Measurements from ENCODE around the gene STEAP3. TPM values are rescaled to one million over a fixed set of nuclear protein-coding genes. Genes with fewer than 3 reads are reported as not detected.
"Not testable (repeated sequence)": the region's sequence is repeated elsewhere in the genome, so short reads cannot be mapped to it uniquely, and the experiment has no call there.

STEAP3 gene
- total RNA-seq, 2 experiments from 2014 or later = 0.19 TPM; not detected in 1

GRCh38 chr2:119261493-119262225 is 38.0 kb downstream of the STEAP3 start:
- H3K27me3 Mint-ChIP-seq = no peaks in the 10 kb centered on the region
- DNase-seq = no peak

DNA sequence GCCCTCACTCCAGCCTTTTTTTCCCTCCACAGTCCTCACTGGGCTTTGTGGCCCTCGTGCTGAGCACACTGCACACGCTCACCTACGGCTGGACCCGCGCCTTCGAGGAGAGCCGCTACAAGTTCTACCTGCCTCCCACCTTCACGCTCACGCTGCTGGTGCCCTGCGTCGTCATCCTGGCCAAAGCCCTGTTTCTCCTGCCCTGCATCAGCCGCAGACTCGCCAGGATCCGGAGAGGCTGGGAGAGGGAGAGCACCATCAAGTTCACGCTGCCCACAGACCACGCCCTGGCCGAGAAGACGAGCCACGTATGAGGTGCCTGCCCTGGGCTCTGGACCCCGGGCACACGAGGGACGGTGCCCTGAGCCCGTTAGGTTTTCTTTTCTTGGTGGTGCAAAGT is 39.4 kb downstream of the STEAP3 start:
- ATAC-seq (ENCODE audit: low read depth) = no peak
- peaks cover 5% of the 10 kb centered on the region for H3K27me3 Mint-ChIP-seq
- no peaks in the 10 kb centered on the region for H3K4me1 Mint-ChIP-seq
- no peak overlapping the region for H3K27ac Mint-ChIP-seq
- H3K4me3 Mint-ChIP-seq = no peak overlapping the region
- DNase-seq = no peak
- H3K36me3 Mint-ChIP-seq = no peaks in the 10 kb centered on the region
- H3K9me3 Mint-ChIP-seq = no peaks in the 10 kb centered on the region
- POLR2A ChIA-PET = no interaction called here

More at GRCh38 chr2:119261493-119262225, 38.0 kb downstream of the STEAP3 start:
- Mint-ChIP-seq H3K4me3 (no peak overlapping the region), H3K9me3 (no peaks in the 10 kb centered on the region), H3K4me1 (no peaks in the 10 kb centered on the region), H3K36me3 (no peaks in the 10 kb centered on the region), H3K27ac (no peak overlapping the region)
- POLR2A ChIA-PET = no interaction called here
- no peak for ATAC-seq (ENCODE audit: low read depth)

- no peaks in the 10 kb centered on the region for H3K36me3 Mint-ChIP-seq
These were observed 40.0 kb downstream of the STEAP3 start for GRCh38 chr2:119263656-119264055.

GRCh38 chr2:119264781-119265692 is 41.4 kb downstream of the STEAP3 start:
- no peaks in the 10 kb centered on the region for H3K4me1 Mint-ChIP-seq
- no peak overlapping the region for H3K4me3 Mint-ChIP-seq
- DNase-seq = peak; percentile 47
- ATAC-seq (ENCODE audit: low read depth) = peak; percentile 78
- peaks cover 10% of the 10 kb centered on the region for H3K27me3 Mint-ChIP-seq
- POLR2A ChIA-PET = no interaction called here
- H3K27ac Mint-ChIP-seq = no peak overlapping the region
- no peaks in the 10 kb centered on the region for H3K9me3 Mint-ChIP-seq
- H3K36me3 Mint-ChIP-seq = no peaks in the 10 kb centered on the region

More at GRCh38 chr2:119263656-119264055, 40.0 kb downstream of the STEAP3 start:
- Mint-ChIP-seq H3K27me3 (peaks cover 5% of the 10 kb centered on the region), H3K4me3 (no peak overlapping the region), H3K9me3 (no peaks in the 10 kb centered on the region), H3K27ac (no peak overlapping the region), H3K4me1 (no peaks in the 10 kb centered on the region)
- no peak for DNase-seq
- POLR2A ChIA-PET = no interaction called here
- ATAC-seq (ENCODE audit: low read depth) = no peak

DNA sequence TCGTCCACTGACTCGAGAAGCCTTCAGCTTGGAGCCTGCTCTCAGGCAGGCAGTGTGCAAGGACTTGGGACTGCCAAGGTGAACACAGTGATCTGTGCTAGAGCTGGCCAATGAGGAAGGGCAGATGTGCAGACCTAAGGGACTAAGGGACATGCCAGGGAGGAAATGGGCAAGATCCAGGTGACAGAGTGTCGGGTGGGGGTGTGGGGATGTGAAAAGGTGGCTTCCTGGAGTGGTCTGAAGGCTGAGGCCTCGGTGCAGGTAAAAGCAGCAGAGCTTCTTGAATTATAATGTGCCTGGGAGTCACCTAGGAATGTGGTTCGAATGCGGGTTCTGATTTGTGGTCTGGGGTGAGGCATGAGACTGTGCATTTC is 42.0 kb downstream of the STEAP3 start:
- Mint-ChIP-seq H3K27ac (no peak overlapping the region), H3K36me3 (no peaks in the 10 kb centered on the region), H3K27me3 (peaks cover 10% of the 10 kb centered on the region), H3K4me1 (no peaks in the 10 kb centered on the region), H3K4me3 (no peak overlapping the region), H3K9me3 (no peaks in the 10 kb centered on the region)
- DNase-seq (no peak), ATAC-seq (ENCODE audit: low read depth) (no peak)
- POLR2A ChIA-PET = no interaction called here

GRCh38 chr2:119266091-119266589 is 42.5 kb downstream of the STEAP3 start:
- H3K27me3 Mint-ChIP-seq = peaks cover 10% of the 10 kb centered on the region
- H3K27ac Mint-ChIP-seq = no peak overlapping the region
- no peak for ATAC-seq (ENCODE audit: low read depth)
- POLR2A ChIA-PET = no interaction called here
- no peaks in the 10 kb centered on the region for H3K9me3 Mint-ChIP-seq
- no peaks in the 10 kb centered on the region for H3K4me1 Mint-ChIP-seq
- no peak overlapping the region for H3K4me3 Mint-ChIP-seq
- no peak for DNase-seq
- H3K36me3 Mint-ChIP-seq = no peaks in the 10 kb centered on the region

GRCh38 chr2:119267604-119268003 is 44.0 kb downstream of the STEAP3 start:
- ATAC-seq (ENCODE audit: low read depth) (no peak), DNase-seq (no peak)
- Mint-ChIP-seq H3K36me3 (no peaks in the 10 kb centered on the region), H3K27me3 (peaks cover 10% of the 10 kb centered on the region), H3K4me3 (no peak overlapping the region), H3K9me3 (no peaks in the 10 kb centered on the region), H3K4me1 (no peaks in the 10 kb centered on the region), H3K27ac (no peak overlapping the region)
- POLR2A ChIA-PET = no interaction called here

DNA sequence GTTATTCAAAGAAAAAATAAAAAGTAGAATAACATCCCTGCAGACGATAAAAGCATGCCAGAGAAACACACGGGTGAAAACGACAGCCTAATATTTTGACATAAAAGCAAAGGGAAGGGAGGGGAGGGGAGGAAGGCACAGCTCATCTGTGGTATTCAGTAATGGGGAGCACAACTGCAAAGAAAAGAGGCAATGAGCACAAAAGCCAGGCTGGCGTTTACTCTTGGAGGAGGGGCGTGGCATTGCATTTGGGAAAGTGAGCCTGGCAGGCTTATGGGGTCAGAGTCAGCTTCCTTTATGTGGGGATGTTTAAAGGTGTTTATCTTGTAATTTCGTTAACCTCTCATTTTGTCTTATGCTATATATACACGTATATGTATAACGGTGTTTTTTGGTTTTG is 53.2 kb downstream of the STEAP3 start:
- POLR2A ChIA-PET = no interaction called here

DNA sequence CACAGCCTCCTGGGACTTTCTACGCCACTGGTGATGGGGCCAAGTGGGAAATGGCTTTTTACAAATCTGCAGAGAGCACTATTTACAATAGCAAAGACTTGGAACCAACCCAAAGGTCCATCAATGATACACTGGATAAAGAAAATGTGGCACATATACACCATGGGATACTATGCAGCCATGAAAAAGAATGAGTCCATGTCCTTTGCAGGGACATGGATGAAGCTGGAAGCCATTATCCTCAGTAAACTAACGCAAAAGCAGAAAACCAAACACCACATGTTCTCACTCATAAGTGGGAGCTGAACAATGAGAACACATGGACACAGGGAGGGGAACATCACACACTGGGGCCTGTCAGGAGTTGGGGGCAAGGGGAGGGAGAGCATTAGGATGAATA is 54.8 kb downstream of the STEAP3 start:
- H3K4me3 Mint-ChIP-seq; H3K36me3 Mint-ChIP-seq; H3K4me1 Mint-ChIP-seq; POLR2A ChIA-PET; H3K27ac Mint-ChIP-seq; DNase-seq; ATAC-seq (ENCODE audit: low read depth); H3K27me3 Mint-ChIP-seq; H3K9me3 Mint-ChIP-seq: not testable (repeated sequence)

More for the DNA sequence above, 53.2 kb downstream of the STEAP3 start:
- Mint-ChIP-seq H3K36me3 (no peaks in the 10 kb centered on the region), H3K27me3 (no peaks in the 10 kb centered on the region), H3K4me3 (no peak overlapping the region), H3K27ac (no peak overlapping the region), H3K9me3 (no peaks in the 10 kb centered on the region), H3K4me1 (no peaks in the 10 kb centered on the region)
- no peak for DNase-seq
- no peak for ATAC-seq (ENCODE audit: low read depth)

- H3K27me3 Mint-ChIP-seq = no peaks in the 10 kb centered on the region
- H3K9me3 Mint-ChIP-seq = no peaks in the 10 kb centered on the region
- H3K36me3 Mint-ChIP-seq = no peaks in the 10 kb centered on the region
- ATAC-seq (ENCODE audit: low read depth) (no peak), DNase-seq (no peak)
- no peak overlapping the region for H3K4me3 Mint-ChIP-seq
- POLR2A ChIA-PET = no interaction called here
- H3K27ac Mint-ChIP-seq = no peak overlapping the region
- H3K4me1 Mint-ChIP-seq = no peaks in the 10 kb centered on the region
These were observed 55.3 kb downstream of the STEAP3 start for GRCh38 chr2:119278946-119279345.

DNA sequence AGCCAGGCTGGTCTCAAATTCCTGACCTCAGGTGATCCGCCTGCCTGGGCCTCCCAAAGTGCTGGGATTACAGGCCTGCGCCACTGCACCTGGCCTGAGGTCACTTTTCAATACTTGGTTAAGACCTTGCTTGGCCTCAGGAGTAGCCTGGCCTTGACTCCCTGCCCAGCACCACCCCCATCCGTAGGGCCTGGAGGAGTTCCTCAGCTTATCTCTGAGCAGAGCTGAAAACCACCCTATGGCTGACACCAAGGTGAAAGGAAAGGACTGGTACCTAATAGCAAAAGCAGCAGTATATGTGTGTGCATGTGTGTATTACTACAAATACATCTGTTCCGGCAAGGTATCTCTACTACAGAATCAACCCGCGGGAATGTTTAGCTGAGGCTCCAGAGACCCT is 56.0 kb downstream of the STEAP3 start:
- DNase-seq (no peak), ATAC-seq (ENCODE audit: low read depth) (no peak)
- POLR2A ChIA-PET = no interaction called here
- Mint-ChIP-seq H3K27ac (no peak overlapping the region), H3K36me3 (no peaks in the 10 kb centered on the region), H3K27me3 (no peaks in the 10 kb centered on the region), H3K9me3 (no peaks in the 10 kb centered on the region), H3K4me1 (no peaks in the 10 kb centered on the region), H3K4me3 (no peak overlapping the region)

DNA sequence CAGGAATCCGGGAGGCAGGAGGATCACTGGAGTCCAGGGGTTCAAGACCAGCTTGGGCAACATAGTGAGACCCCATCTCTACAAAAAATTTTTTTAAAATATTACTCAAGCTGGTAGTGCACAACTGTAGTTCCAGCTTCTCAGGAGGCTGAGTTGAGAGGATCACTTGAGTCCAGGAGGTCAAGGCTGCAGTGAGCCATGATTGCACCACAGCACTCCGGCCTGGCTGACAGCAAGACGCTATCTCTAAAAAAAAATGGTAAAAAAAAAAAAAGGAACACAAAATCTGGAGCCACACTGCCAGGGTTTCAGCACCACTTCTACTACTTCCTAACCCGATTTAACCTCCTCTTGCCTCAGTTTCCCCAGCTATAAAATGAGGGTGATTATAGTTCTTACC is 57.0 kb downstream of the STEAP3 start:
- Mint-ChIP-seq H3K27ac (no peak overlapping the region), H3K9me3 (no peaks in the 10 kb centered on the region), H3K4me3 (no peak overlapping the region), H3K27me3 (no peaks in the 10 kb centered on the region), H3K36me3 (no peaks in the 10 kb centered on the region), H3K4me1 (no peaks in the 10 kb centered on the region)
- DNase-seq (no peak), ATAC-seq (ENCODE audit: low read depth) (no peak)
- POLR2A ChIA-PET = no interaction called here

GRCh38 chr2:119282146-119282995 is 58.7 kb downstream of the STEAP3 start:
- ATAC-seq (ENCODE audit: low read depth) (no peak), DNase-seq (no peak)
- H3K27ac Mint-ChIP-seq = no peak overlapping the region
- POLR2A ChIA-PET = no interaction called here
- no peaks in the 10 kb centered on the region for H3K9me3 Mint-ChIP-seq
- H3K4me3 Mint-ChIP-seq = no peak overlapping the region
- no peaks in the 10 kb centered on the region for H3K36me3 Mint-ChIP-seq
- H3K27me3 Mint-ChIP-seq = no peaks in the 10 kb centered on the region
- no peaks in the 10 kb centered on the region for H3K4me1 Mint-ChIP-seq
